Left lung (tissue), 10 donors: Measurements from ENCODE around the gene TMEM181. TPM values are rescaled to one million over a fixed set of nuclear protein-coding genes. Genes with fewer than 3 reads are reported as not detected.

ENCODE experiments used
- ATAC-seq: fragments of 200-7000 bp; cut with Tn5 transposase; one replicate; pipeline ENCODE4 v1.9.1; 2020; ENCODE audit warnings: moderate library complexity
- DNase-seq, 4 donors: peaks; one replicate each; pipeline ENCODE4 v3.0.0-alpha.2; 2013 to 2020
- H3K27ac ChIP-seq, 2 donors: fragments of 200-600 bp; sonication (generic) in 1 of 2; one replicate each; pipeline versions ENCODE4 v1.5.0 to v1.8.0; 2020 to 2021
- H3K27me3 ChIP-seq, 2 donors: fragments of 200-600 bp; sonication (generic) in 1 of 2; one replicate each; pipeline versions ENCODE4 v1.5.0 to v1.8.0; 2020 to 2021
- H3K36me3 ChIP-seq, 2 donors: fragments of 200-600 bp; sonication (generic) in 1 of 2; one replicate each; pipeline versions ENCODE4 v1.5.0 to v1.8.0; 2020 to 2021
- H3K4me1 ChIP-seq, 2 donors: fragments of 200-600 bp; one replicate each; pipeline ENCODE4 v1.8.0; 2021
- H3K4me3 ChIP-seq, 2 donors: fragments of 200-600 bp; sonication (generic) in 1 of 2; one replicate each; pipeline versions ENCODE4 v1.5.0 to v1.8.0; 2020 to 2021; ENCODE audit warnings: mild to moderate bottlenecking in 1 of 2
- H3K9me3 ChIP-seq, 2 donors: fragments of 200-600 bp; sonication (generic) in 1 of 2; one replicate each; pipeline versions ENCODE4 v1.5.0 to v1.8.0; 2020 to 2021
- intact Hi-C, 2 donors: fragments of 100-400 bp; cut with DNase I; formaldehyde crosslinking; loops; one replicate each; pipeline versions ENCODE4 v1.11.2 to v1.14.2; 2022
- polyA plus RNA-seq, 6 donors: library from polyadenylated mRNA; unstranded; fragments of 120-200 nt; gene quantifications; one replicate each; pipeline ENCODE4 v1.2.1, GENCODE V29; 2013; ENCODE audit not compliant: insufficient read length in 6 of 6
- total RNA-seq, 2 donors: library from RNA; stranded (reverse); fragmentation: NEBNext Ultra II Directional; extraction: Animal tissue kit (Norgen Biotek cat#: 25700); gene quantifications; one replicate each; pipeline ENCODE4 v1.2.1, GENCODE V29; 2021
- TF ChIP-seq, protein P1 (sequence below), 2 donors: fragments of 200-600 bp; sonication (generic) in 1 of 2; IDR thresholded peaks; one replicate each; pipeline versions ENCODE4 v1.5.0 to v1.8.0; 2021; ENCODE audit warnings: antibody characterized with exemption in 2 of 2
- donor health status: DM: no; HTN: yes; CAD: no.
- donor health status: DM: no; HTN: no; CAD: no.

The TMEM181 gene
- total and polyA plus RNA-seq, 8 donors, result 29.9 to 37.0 (median 31.4) TPM

DNA sequence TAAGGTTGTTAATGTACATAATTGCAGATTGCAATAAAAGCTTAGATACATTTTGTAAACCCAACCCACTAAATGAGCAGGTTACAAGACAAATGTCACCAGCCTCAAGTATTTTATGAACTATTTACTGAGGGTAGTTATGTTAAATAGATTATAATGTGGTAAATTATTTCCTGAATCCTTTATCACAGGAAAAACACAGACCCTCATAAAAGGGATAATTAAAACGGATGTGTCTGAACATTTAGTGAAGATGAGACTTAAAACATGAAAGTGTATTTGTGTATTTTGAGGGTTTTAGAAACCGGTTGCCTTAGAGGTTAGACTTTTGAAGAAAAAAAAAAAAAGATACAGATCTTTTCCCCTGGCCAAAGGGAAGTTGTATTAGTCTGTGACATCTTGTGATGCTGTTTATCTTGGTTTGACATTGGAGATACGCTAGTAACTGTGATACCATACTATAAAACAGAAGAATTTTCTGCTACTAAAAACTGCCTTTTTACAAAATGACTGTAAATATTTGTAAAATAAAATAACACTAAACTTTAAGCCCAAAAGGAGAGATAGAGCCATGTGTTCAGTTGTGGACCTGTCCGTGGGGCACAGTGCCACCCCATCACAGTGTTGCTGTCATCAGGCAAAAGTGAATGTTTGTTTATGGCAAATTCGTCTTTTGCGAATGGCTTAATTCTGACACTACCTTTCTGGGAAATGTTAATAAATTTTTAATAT, 75.0 kb downstream of the TMEM181 start:
- TF ChIP-seq, protein P1, sequence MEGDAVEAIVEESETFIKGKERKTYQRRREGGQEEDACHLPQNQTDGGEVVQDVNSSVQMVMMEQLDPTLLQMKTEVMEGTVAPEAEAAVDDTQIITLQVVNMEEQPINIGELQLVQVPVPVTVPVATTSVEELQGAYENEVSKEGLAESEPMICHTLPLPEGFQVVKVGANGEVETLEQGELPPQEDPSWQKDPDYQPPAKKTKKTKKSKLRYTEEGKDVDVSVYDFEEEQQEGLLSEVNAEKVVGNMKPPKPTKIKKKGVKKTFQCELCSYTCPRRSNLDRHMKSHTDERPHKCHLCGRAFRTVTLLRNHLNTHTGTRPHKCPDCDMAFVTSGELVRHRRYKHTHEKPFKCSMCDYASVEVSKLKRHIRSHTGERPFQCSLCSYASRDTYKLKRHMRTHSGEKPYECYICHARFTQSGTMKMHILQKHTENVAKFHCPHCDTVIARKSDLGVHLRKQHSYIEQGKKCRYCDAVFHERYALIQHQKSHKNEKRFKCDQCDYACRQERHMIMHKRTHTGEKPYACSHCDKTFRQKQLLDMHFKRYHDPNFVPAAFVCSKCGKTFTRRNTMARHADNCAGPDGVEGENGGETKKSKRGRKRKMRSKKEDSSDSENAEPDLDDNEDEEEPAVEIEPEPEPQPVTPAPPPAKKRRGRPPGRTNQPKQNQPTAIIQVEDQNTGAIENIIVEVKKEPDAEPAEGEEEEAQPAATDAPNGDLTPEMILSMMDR (IDR thresholded peaks at IDR 0.05), result no peak
- ATAC-seq, result no peak
- Histone ChIP-seq H3K9me3 (no peaks in the 10 kb centered on the region), H3K4me1 (peaks cover 11 to 23% of the 10 kb centered on the region in 2 donors), H3K4me3 (no peak overlapping the region), H3K27ac (no peak overlapping the region), H3K27me3 (no peaks in the 10 kb centered on the region), H3K36me3 (peaks cover 0 to 80% of the 10 kb centered on the region in 2 donors)
- no peak for DNase-seq
- intact Hi-C loops, result no loop called here

DNA sequence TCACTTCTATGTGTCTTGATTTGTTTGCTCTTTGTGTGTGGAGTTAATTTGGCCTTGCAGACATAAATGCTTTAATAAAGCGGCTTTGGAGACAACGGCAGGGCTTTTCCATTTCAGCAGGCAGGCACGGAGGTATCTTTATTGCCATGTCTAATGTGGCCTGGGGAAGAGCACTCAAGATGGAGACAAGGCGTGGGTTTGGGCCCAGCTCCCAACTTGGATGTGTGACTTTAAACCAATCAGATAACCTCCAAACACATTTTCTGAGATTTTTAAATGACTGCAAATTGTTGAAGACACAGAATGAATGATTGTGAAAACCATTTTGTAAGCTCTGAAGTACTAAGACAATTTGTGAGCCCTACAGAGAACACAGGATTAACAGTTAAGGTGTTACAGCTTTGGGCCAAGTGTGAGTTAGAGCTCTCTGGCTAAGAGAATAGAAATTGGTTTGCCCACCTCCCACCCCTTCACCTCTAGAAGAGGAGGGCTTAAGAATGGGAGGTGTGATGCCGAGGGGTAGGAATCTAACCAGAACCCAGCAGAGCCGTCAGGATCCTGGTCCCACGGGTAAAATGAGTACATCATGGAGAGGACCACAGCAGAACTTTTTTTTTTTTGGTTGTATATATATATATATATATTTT, 75.7 kb downstream of the TMEM181 start:
- ATAC-seq (no peak), DNase-seq (peak in 1 of 4 donors; percentile 20)
- H3K4me3 ChIP-seq, result no peak overlapping the region
- intact Hi-C loops, result no loop called here
- H3K4me1 ChIP-seq, result peaks cover 11 to 29% of the 10 kb centered on the region in 2 donors
- peaks cover 0 to 80% of the 10 kb centered on the region in 2 donors for H3K36me3 ChIP-seq
- no peaks in the 10 kb centered on the region for H3K9me3 ChIP-seq
- no peaks in the 10 kb centered on the region for H3K27me3 ChIP-seq
- H3K27ac ChIP-seq, result no peak overlapping the region
- TF ChIP-seq, protein P1 (IDR thresholded peaks at IDR 0.05), result no peak

- intact Hi-C loops, result no loop called here
- no peak overlapping the region for H3K27ac ChIP-seq
These were observed 76.9 kb downstream of the TMEM181 start for GRCh38 chr6:158636778-158637177.

GRCh38 chr6:158638324-158638854, 78.5 kb downstream of the TMEM181 start:
- Histone ChIP-seq H3K4me1 (peaks cover 5 to 37% of the 10 kb centered on the region in 2 donors), H3K27ac (peak overlapping the region in 1 of 2 donors; percentile 7), H3K36me3 (peaks cover 0 to 61% of the 10 kb centered on the region in 2 donors), H3K9me3 (no peaks in the 10 kb centered on the region), H3K4me3 (no peak overlapping the region), H3K27me3 (no peaks in the 10 kb centered on the region)
- intact Hi-C loops, result no loop called here
- DNase-seq, result no peak
- no peak for ATAC-seq
- TF ChIP-seq, protein P1 (IDR thresholded peaks at IDR 0.05), result no peak

More at GRCh38 chr6:158636778-158637177, 76.9 kb downstream of the TMEM181 start:
- Histone ChIP-seq H3K27me3 (no peaks in the 10 kb centered on the region), H3K4me3 (no peak overlapping the region), H3K9me3 (no peaks in the 10 kb centered on the region), H3K4me1 (peaks cover 8 to 30% of the 10 kb centered on the region in 2 donors), H3K36me3 (peaks cover 0 to 70% of the 10 kb centered on the region in 2 donors)
- TF ChIP-seq, protein P1 (IDR thresholded peaks at IDR 0.05), result no peak
- DNase-seq, result no peak
- no peak for ATAC-seq

DNA sequence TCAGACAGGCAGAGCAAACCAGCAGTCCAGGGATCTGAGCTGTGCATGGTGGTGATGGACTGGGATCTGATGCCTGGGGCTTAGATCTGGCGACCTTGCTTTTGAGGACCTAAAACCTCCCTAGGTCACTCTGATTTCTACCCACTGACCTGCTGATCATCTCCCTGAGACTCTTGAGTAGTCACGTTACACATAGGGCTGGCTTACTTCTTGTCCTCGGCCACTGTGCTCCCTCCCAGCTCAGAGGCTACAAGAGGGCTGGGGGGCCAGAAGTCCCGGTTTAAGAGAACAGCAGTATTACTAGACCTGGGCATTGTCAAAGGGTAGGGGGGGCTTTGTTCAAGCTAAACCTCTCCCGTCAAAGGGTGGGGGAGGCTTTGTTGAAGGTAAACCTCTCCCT, 79.2 kb downstream of the TMEM181 start:
- TF ChIP-seq, protein P1 (IDR thresholded peaks at IDR 0.05), result no peak
- no peaks in the 10 kb centered on the region for H3K27me3 ChIP-seq
- no peaks in the 10 kb centered on the region for H3K9me3 ChIP-seq
- no peak overlapping the region for H3K4me3 ChIP-seq
- H3K36me3 ChIP-seq, result peaks cover 0 to 54% of the 10 kb centered on the region in 2 donors
- H3K27ac ChIP-seq, result no peak overlapping the region
- no peak for DNase-seq
- peaks cover 5 to 41% of the 10 kb centered on the region in 2 donors for H3K4me1 ChIP-seq
- ATAC-seq, result no peak
- intact Hi-C loops, result no loop called here
